Measurements from ENCODE around the gene SNW1.
"Not testable (repeated sequence)": the region's sequence is repeated elsewhere in the genome, so short reads cannot be mapped to it uniquely, and the experiment has no call there.

SNW1 gene

GRCh38 chr14:77760381-77761204 lies at the start of gene SNW1:
SNW1 (minus strand) TSS chr14:77761156; CDS start chr14:77761127, 29 bp downstream.
- in situ Hi-C loops (cut with MboI; ENCODE audit: low sequenced_read_pairs): no loop called here

- in situ Hi-C loops (cut with MboI; ENCODE audit: low sequenced_read_pairs): no loop called here
These were observed 48.1 kb upstream of the SNW1 start for GRCh38 chr14:77809011-77809410.

DNA sequence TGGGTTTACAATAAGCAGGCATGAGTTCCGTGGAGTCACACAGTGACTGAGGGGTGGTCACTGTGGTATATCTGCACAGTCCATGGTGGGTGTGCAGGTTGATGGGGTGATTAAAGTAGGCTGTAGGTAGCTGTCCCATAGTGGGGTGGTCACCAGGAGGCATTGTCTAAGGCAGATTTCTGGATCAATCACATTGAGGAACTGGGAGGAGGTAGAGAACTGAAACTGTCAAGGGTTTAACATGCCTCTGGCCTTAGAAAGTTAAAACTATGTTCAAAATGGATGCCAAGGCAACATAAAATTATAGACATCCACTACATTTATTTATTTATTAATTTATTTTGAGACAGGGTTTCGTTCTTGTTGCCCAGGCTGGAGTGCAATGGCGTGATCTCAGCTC lies 47.3 kb upstream of the SNW1 start:
- in situ Hi-C loops (cut with MboI; ENCODE audit: low sequenced_read_pairs): no loop called here

DNA sequence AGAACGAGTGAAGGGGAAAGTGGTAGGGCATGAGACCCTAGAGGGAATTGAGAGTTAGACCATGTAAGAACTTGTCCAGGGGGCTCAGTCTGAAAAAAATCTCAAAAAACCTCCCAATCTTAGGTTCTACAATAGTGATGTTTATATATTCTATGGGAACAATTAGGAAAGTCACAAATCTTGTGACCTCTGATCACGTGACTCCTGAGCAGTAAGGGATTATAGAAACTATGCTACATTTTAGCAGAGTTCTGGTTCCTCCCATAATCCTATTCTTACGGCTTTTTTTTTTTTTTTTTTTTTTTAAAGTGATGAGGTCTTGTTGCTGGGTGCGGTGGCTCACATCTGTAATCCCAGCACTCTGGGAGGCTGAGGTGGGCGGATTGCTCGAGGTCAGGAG lies 44.8 kb upstream of the SNW1 start:
- in situ Hi-C loops (cut with MboI; ENCODE audit: low sequenced_read_pairs): no loop called here

GRCh38 chr14:77804592-77804991 lies 43.6 kb upstream of the SNW1 start:
- in situ Hi-C loops (cut with MboI; ENCODE audit: low sequenced_read_pairs): no loop called here

DNA sequence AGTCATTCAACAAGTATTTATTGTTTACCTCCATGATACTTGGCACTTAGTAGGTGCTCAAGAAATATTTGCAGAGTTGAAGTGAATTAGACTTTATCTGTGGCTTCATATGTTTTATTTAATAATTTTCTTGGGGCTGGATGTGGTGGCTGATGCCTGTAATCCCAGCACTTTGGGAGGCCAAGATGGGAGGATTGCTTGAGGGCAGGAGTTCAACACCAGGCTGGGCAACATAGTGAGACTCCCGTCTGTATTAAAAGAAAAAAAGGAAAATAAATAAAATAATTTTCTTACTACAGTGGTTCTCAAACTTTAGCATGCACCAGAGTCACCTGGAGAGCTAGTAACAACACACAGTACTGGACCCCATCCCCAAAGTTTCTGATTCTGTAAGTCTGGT lies 39.9 kb upstream of the SNW1 start:
- in situ Hi-C loops (cut with MboI; ENCODE audit: low sequenced_read_pairs): no loop called here

GRCh38 chr14:77799863-77800730 lies 39.1 kb upstream of the SNW1 start, which contains the start of gene ADCK1:
ADCK1 (plus strand) TSS chr14:77800109; CDS start chr14:77818979, 18,870 bp downstream.
- in situ Hi-C loops (cut with MboI; ENCODE audit: low sequenced_read_pairs): no loop called here

- in situ Hi-C loops (cut with MboI; ENCODE audit: low sequenced_read_pairs): not testable (repeated sequence)
These were observed 38.5 kb upstream of the SNW1 start for GRCh38 chr14:77799456-77799855.

GRCh38 chr14:77794357-77794756 lies 33.4 kb upstream of the SNW1 start:
- in situ Hi-C loops (cut with MboI; ENCODE audit: low sequenced_read_pairs): no loop called here

GRCh38 chr14:77793255-77793654 lies 32.3 kb upstream of the SNW1 start:
- in situ Hi-C loops (cut with MboI; ENCODE audit: low sequenced_read_pairs): not testable (repeated sequence)

DNA sequence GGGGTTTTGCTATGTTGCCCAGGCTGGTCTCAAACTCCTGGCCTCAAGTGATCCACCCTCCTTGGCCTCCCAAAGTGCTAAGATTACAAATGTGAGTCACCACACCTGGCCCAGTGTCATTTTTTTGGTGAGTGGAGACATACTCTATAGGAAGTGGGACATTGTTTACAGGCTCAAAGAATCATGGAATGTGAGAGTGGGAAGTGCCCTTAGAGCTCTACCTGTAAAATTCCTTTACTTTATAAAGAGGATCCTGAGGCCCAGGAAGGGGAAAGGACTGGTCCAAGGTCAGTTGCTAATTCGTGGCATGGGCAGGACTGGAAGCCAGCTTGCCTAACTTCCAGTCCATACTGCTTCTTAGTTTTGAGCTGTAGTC lies 30.3 kb upstream of the SNW1 start:
- in situ Hi-C loops (cut with MboI; ENCODE audit: low sequenced_read_pairs): no loop called here

DNA sequence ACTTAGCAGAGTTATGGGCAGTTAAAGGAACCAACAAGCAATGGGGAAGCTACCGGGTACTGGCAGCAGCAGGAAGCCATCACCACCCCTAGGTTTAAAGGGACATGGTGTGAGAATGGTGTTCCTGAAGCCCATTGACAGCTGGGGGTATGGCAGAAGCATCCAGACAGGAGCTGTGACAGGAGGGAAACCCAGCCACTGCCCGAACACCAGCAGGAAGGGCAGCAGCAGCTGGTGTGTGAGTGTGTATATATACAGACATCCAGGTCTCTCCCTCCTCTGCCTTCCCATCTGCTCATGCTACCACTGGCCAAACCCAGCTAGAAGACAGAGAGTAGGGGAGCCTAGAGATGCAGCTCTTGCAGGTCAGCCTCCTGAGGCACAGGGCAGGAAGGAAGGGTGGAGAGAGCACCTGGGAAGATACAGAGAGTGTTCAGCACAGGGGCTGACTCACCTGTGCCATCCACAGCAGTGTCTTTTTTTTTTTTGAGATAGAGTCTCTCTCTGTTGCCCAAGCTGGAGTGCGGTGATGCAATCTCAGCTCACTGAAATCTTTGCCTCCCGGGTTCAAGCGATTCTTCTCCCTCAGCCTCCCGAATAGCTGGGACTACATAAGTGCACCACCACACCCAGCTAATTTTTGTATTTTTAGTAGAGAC lies 29.7 kb upstream of the SNW1 start:
- in situ Hi-C loops (cut with MboI; ENCODE audit: low sequenced_read_pairs): no loop called here

- in situ Hi-C loops (cut with MboI; ENCODE audit: low sequenced_read_pairs): no loop called here
These were observed 25.2 kb upstream of the SNW1 start for GRCh38 chr14:77786148-77786547.

- in situ Hi-C loops (cut with MboI; ENCODE audit: low sequenced_read_pairs): no loop called here
These were observed 21.2 kb upstream of the SNW1 start for GRCh38 chr14:77782202-77782601.

DNA sequence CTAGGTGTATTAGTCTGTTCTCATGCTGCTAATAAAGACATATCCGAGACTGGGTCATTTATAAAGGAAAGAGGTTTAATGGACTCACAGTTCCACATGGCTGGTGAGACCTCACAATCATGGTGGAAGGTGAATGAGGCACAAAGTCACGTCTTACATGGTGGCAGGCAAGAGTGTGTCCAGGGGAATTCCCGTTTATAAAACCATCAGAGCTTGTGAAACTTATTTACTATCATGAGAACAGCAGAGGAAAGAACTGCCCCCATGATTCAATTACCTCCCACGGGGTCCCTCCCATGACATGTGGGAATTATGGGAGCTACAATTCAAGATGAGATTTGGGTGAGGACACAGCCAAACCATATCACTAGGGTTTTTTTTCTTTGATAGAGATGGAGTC lies 13.0 kb upstream of the SNW1 start:
- in situ Hi-C loops (cut with MboI; ENCODE audit: low sequenced_read_pairs): not testable (repeated sequence)

GRCh38 chr14:77768442-77769069 lies 7.6 kb upstream of the SNW1 start:
- in situ Hi-C loops (cut with MboI; ENCODE audit: low sequenced_read_pairs): not testable (repeated sequence)

DNA sequence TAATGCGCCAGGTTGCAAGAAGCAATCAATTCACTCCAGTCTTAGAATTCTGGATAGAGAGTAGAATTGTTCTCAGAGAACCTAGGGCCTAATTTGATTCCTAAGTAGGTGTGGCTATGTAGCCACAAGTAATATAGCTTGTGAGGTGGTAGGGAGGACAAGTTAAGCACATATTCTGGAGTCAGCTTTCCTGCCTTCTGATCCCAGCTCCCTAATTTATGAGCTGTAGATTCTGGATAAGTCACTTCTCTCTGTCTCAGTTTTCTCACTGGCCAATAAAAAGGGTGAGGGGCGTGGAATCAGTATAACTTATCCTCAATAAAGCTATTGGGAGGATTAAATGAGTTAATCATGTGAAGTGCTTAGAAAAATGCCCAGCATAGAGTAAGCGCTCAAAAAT lies 3.0 kb upstream of the SNW1 start:
- in situ Hi-C loops (cut with MboI; ENCODE audit: low sequenced_read_pairs): no loop called here

GRCh38 chr14:77763316-77763715 lies 2.4 kb upstream of the SNW1 start:
- in situ Hi-C loops (cut with MboI; ENCODE audit: low sequenced_read_pairs): no loop called here

- in situ Hi-C loops (cut with MboI; ENCODE audit: low sequenced_read_pairs): no loop called here
These were observed 412 bp upstream of the SNW1 start for GRCh38 chr14:77761205-77761931.

DNA sequence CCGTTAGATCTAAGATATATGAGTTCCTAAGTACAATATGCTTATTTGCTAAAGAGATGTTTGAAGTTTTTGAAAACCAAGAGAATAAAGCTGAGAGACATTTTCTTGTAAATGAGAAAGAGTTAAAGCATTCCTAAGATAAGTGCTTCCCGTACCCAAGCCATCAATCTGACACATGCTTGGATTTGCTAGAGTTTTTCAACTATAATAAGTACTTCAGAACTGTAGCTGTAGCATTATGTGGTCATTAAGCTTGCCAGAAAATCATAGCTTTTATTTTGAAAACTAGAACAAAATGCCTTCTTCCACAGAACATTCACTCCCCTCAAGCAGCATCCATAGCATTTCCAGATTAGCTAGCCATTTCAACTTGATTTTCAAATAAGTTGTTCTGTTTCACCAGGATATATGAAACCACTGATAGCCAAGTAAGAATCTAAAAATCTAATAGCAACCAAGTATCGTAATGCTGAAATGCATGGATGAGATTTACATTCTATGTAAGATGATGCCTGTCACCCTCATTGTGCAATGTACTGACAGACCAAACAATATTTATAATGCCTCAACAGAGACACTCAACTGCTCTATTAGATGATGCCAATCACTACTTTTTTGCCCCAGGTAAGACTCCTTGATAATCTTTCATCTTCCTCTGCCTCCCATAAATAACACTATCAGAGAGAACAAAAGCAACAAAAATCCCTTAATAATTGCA lies 8.0 kb downstream of the SNW1 start:
- in situ Hi-C loops (cut with MboI; ENCODE audit: low sequenced_read_pairs): no loop called here

Measured in hTERT RPE-1 (cell line).